ENCODE measurements around the gene ADIPOR2.

ADIPOR2 gene

GRCh38 chr12:1804545-1805332, 113.9 kb downstream of the ADIPOR2 start:
- H3K4me3 ChIP-seq (ENCODE audit: low read depth, low read length) = no peak overlapping the region
- TF ChIP-seq, protein P1, sequence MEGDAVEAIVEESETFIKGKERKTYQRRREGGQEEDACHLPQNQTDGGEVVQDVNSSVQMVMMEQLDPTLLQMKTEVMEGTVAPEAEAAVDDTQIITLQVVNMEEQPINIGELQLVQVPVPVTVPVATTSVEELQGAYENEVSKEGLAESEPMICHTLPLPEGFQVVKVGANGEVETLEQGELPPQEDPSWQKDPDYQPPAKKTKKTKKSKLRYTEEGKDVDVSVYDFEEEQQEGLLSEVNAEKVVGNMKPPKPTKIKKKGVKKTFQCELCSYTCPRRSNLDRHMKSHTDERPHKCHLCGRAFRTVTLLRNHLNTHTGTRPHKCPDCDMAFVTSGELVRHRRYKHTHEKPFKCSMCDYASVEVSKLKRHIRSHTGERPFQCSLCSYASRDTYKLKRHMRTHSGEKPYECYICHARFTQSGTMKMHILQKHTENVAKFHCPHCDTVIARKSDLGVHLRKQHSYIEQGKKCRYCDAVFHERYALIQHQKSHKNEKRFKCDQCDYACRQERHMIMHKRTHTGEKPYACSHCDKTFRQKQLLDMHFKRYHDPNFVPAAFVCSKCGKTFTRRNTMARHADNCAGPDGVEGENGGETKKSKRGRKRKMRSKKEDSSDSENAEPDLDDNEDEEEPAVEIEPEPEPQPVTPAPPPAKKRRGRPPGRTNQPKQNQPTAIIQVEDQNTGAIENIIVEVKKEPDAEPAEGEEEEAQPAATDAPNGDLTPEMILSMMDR (IDR thresholded peaks at IDR 0.05; ENCODE audit: low read depth, low read length) = no peak

DNA sequence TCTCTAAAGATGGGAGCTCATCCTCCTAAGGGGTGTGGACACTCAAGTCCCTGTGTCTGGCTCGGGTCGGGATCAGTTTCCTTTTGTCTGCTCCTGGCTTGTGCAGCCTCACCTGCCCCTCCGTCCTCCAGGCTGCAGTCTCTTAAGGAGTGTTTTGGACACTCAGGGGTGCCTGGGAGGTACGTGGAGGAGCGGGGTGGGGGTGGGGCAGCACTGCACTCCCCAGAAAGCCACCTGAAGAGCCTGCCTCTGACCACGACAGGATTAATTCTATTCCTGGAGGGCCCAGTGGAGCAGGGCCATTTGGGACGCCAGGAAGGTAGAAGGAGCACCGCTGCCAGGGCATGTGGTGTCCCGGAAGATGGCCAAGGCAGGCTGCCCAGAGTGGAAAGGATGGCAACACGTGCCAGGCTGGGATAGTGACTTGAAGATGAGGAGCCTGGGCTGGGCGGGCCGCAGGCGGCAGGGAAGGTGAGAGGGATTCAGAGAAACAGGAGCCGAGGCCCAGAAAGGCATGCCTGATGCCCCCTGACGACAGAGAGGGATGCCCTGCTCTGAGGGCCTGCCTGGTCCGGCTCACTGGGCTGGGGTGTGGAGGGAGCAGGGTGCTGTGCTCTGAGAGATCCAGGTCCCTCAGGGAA, 114.7 kb downstream of the ADIPOR2 start:
- TF ChIP-seq, protein P1 (IDR thresholded peaks at IDR 0.05; ENCODE audit: low read depth, low read length) = no peak
- H3K4me3 ChIP-seq (ENCODE audit: low read depth, low read length) = no peak overlapping the region

DNA sequence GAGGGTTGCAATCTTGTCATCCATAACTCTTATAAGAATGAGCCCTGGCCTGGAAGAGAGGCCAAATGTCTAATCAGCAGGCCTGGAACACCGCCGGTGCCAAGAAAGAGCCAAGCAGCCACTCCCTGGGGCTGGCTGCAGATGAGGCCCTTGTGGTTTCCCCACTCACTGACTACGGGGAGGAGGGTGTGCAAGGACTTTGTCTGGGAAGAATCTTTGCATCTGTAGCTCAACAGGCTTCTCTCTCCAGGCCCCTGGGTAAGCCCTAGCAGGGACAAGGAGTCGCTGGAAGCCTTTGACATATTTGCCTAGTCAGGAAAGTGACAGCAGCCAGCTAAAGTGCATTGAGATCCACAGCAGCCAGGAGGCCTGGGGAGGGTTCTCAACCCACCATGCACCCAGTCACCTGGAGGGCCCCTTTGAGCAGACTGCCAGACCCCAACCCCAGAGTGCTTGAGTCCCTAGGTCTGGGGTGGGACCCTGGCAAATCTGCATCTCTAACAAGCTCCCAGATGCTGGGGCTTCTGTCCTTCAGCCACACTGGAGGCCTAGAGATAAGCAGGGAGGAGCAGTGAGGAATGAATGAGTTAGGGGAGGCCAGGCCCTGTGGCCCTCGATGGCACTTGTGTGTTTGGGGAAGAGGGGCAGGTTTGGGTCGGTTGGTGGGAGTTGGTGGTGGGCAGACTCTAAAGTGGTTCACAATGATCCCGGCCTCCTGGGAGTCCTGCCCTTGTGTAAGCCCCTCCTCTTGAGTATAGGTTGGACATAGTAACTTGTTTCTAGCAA, 115.6 kb downstream of the ADIPOR2 start:
- no peak overlapping the region for H3K4me3 ChIP-seq (ENCODE audit: low read depth, low read length)
- TF ChIP-seq, protein P1 (IDR thresholded peaks at IDR 0.05; ENCODE audit: low read depth, low read length) = no peak

DNA sequence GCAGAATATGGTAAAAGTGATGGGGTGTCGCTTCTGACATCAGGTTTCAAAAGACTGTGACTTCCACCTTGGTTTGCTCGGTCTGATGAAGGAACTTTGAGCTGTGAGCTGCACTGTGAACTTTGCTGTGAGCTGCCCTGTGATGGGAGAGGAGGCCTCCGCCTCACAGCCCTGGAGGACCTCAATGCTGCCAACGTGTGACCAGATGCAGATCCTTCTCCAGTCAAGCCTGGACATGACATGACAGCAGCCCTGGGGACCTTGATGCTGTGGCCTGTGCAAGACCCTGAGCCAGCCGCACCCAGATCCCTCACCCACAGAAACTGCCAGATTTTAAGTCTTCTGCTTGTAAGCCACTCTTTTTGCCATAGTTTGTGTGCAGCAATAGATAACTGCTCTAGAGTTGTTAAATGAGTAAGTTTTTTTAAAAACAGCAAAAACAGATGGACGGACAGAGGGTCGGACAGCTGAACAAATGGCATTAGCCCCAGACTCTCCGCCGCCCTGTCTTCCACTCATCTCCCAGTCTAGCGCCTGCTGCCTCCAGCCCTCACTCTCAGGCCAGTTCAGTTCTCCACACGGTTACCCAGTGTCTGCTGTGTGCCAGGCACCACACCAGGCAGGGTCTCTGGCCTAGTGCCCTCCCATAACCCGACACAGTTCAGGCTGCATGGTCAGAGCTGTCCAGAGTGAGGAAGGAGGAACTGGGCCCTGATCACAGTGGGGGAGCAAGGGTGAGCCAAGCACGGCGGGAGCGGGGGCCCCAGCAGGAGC, 116.4 kb downstream of the ADIPOR2 start:
- TF ChIP-seq, protein P1 (IDR thresholded peaks at IDR 0.05; ENCODE audit: low read depth, low read length) = no peak
- no peak overlapping the region for H3K4me3 ChIP-seq (ENCODE audit: low read depth, low read length)

DNA sequence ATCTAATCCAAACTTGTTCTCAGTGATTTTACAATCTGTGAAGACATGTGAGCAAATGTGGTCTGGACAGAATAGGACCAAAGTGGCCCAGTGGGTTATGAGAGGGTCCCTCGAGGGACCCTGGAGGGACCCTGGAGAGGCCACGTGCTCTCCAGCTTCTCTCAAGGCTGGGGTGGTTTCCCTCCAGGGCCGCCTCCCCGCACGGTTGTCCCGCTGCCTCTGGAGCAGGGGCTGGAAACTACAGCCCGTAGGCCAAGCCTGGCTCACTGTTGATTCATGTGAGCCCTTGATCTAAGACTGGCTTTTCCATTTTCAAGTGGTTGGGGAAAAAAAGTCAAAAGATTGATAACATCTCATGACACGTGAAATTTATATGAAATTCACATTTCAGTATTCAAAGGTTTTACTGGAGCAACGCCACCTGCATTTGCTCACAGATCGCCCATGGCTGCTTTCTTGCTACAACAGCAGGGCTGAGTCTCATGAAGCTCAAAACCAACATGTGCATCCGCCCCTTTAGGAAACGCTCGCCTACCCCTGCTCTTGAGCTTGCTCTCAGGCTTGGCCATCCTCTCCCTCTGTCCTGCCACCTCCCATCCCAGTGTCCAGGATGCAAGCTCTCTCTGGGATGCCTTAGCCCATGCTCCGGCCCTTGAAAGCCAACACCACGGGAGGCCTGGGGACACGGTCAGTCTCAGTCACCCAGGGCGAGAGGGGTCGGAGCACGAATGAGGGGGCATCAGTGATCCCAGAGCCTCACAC, 117.3 kb downstream of the ADIPOR2 start:
- no peak overlapping the region for H3K4me3 ChIP-seq (ENCODE audit: low read depth, low read length)
- TF ChIP-seq, protein P1 (IDR thresholded peaks at IDR 0.05; ENCODE audit: low read depth, low read length) = no peak

DNA sequence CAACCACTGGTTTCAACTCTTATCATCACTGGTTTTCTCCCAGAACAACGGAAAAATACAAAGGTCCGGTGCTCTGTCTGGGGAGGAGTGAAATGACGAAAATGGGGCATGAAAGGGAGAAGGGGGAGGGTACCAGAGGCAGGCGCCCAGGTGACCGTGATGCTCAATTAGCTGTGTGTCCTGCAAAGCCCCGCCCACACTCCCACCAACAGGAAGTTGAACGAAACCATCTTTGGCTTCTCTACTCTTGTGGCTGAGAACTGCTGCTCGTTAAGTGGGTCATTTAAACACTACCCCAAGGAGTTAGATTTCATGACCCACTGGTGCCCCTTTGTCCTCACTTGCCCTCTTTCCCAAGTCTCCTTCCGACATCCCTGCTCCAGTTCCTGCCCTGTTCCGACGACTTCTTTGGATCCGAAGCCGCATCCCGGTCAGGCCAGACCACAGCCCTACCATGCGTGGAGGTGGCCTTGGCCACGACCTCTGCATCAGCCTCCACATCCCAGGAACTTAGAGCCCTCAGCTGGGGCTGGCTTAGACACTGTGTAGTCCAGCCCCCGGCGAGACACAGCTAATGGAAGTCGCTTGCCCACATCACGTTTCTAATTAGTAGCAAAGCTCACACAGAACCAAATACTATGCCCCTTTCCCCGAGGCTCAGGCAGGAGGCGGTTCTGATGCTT, 118.1 kb downstream of the ADIPOR2 start:
- TF ChIP-seq, protein P1 (IDR thresholded peaks at IDR 0.05; ENCODE audit: low read depth, low read length) = no peak
- no peak overlapping the region for H3K4me3 ChIP-seq (ENCODE audit: low read depth, low read length)

Measured in WI38 (cell line).